HG02870 (cell line): ENCODE data around the gene SP110.
A peak's percentile ranks its signal among the peaks of the same experiment; 100 is the strongest.
"Not testable (repeated sequence)": the region's sequence is repeated elsewhere in the genome, so short reads cannot be mapped to it uniquely, and the experiment has no call there.

Experiments
- ATAC-seq: cut with Tn5 transposase; IDR thresholded peaks from one replicate; pipeline ENCODE4 v1.9.1; 2021; ENCODE audit warnings: mild to moderate bottlenecking, moderate library complexity; ENCODE audit not compliant: unreplicated experiment

The SP110 gene

GRCh38 chr2:230225486-230225885, 5.7 kb upstream of the SP110 start, which contains the start of gene SP140:
TSS of gene SP140 (plus strand) at chr2:230225736. CDS start at chr2:230225845, 109 bp downstream.
- ATAC-seq = peak; percentile 81

- no peak for ATAC-seq
Measured at GRCh38 chr2:230224458-230224857, 4.7 kb upstream of the SP110 start.

- not testable (repeated sequence) for ATAC-seq
Measured at GRCh38 chr2:230222829-230223228, 3.0 kb upstream of the SP110 start.

GRCh38 chr2:230221493-230221892, 1.7 kb upstream of the SP110 start:
- no peak for ATAC-seq

- ATAC-seq = no peak
Measured at GRCh38 chr2:230220347-230220969, 674 bp upstream of the SP110 start.

GRCh38 chr2:230218421-230218820, 1.4 kb downstream of the SP110 start:
- no peak for ATAC-seq

- ATAC-seq = peak; percentile 37
Measured at GRCh38 chr2:230217424-230217823, 2.4 kb downstream of the SP110 start.

GRCh38 chr2:230216489-230216888, 3.3 kb downstream of the SP110 start:
- no peak for ATAC-seq

- no peak for ATAC-seq
Measured at GRCh38 chr2:230209422-230210051, 10.2 kb downstream of the SP110 start.

- ATAC-seq = no peak
Measured at GRCh38 chr2:230208576-230208975, 11.2 kb downstream of the SP110 start.

GRCh38 chr2:230205721-230206120, 14.1 kb downstream of the SP110 start:
- ATAC-seq = peak; percentile 35

GRCh38 chr2:230205034-230205433, 14.8 kb downstream of the SP110 start:
- ATAC-seq = no peak

GRCh38 chr2:230203110-230203676, 16.6 kb downstream of the SP110 start:
- ATAC-seq = peak; percentile 30

- peak; percentile 64 for ATAC-seq
Measured at GRCh38 chr2:230202430-230203109, 17.2 kb downstream of the SP110 start.

- ATAC-seq = no peak
Measured at GRCh38 chr2:230184727-230185578, 34.8 kb downstream of the SP110 start.

- ATAC-seq = no peak
Measured at GRCh38 chr2:230181195-230181594, 38.6 kb downstream of the SP110 start.

- no peak for ATAC-seq
Measured at GRCh38 chr2:230179907-230180306, 39.9 kb downstream of the SP110 start.

- ATAC-seq = no peak
Measured at GRCh38 chr2:230178546-230179485, 41.0 kb downstream of the SP110 start.

- no peak for ATAC-seq
Measured at GRCh38 chr2:230176996-230177395, 42.8 kb downstream of the SP110 start.

GRCh38 chr2:230174466-230174865, 45.3 kb downstream of the SP110 start:
- no peak for ATAC-seq
